HFF-Myc (cell line): ENCODE measurements around the gene TUBA8.

Source experiments
- DNase-seq: peaks from one replicate; pipeline ENCODE4 v3.0.0-alpha.2; 2011; ENCODE audit warnings: low read depth; ENCODE audit errors: extremely low read depth
- H3K4me3 ChIP-seq: replicated peaks from 2 replicates; pipeline ENCODE4 v1.5.1; 2011; ENCODE audit warnings: low read depth, mild to moderate bottlenecking, control low read depth, low read length
- TF ChIP-seq, protein P1 (sequence below): IDR thresholded peaks from 2 replicates; pipeline ENCODE4 v1.5.1; 2012; ENCODE audit warnings: mild to moderate bottlenecking, low read depth, low read length, control low read depth; ENCODE audit errors: missing control alignments

The TUBA8 gene

DNA sequence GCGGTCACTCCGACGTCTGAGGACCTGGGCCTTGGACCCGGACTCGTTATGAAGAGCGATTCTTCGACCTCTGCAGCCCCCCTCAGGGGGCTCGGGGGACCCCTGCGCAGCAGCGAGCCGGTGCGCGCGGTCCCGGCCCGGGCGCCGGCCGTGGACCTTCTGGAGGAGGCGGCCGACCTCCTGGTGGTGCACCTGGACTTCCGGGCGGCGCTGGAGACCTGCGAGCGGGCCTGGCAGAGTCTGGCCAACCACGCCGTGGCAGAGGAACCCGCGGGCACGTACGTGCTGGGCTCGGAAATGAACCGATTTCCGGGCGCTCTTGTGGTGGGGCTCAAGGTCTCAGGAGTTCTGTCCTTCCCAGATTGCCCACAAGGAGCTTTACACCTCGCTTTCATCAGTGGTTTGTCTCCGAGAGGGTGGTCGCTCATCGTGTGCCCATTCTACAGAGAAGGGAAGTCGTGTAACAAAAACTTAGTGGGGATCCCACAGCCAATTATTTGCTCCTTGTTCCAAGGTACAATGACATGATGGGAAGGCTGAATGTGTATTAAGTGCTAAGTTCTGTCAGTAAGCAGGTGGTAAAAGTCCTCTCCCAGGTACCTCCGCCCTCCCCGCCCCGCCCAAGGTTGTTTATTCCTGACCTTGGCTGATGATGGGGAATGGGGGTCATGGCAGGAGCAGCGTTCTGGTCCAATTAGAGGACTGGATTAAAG lies 32.1 kb upstream of the TUBA8 start:
- TF ChIP-seq, protein P1, sequence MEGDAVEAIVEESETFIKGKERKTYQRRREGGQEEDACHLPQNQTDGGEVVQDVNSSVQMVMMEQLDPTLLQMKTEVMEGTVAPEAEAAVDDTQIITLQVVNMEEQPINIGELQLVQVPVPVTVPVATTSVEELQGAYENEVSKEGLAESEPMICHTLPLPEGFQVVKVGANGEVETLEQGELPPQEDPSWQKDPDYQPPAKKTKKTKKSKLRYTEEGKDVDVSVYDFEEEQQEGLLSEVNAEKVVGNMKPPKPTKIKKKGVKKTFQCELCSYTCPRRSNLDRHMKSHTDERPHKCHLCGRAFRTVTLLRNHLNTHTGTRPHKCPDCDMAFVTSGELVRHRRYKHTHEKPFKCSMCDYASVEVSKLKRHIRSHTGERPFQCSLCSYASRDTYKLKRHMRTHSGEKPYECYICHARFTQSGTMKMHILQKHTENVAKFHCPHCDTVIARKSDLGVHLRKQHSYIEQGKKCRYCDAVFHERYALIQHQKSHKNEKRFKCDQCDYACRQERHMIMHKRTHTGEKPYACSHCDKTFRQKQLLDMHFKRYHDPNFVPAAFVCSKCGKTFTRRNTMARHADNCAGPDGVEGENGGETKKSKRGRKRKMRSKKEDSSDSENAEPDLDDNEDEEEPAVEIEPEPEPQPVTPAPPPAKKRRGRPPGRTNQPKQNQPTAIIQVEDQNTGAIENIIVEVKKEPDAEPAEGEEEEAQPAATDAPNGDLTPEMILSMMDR: no peak
- no peak for DNase-seq
- H3K4me3 ChIP-seq: peak overlapping the region; percentile 77

DNA sequence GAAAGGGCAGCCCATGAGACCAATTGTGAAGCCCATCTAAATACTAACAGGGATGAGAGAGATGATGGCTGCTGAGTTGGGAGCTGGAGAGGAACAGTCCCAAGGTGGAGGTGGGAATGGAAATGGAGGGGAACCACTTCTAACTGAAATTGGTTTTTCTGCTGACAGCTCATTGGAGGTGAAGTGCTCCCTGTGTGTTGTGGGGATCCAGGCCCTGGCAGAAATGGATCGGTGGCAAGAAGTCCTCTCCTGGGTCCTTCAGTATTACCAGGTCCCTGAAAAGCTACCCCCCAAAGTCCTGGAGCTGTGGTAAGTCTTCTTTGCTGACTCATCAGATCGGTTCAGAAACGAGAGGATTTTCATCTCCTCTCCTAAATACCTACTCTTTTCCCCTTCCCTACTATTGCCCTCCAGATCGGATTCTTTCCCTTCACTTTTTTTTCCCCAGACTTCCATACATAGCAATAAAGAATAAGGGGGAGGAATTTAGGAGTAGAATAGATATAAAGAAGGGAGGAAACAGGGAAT lies 30.8 kb upstream of the TUBA8 start:
- TF ChIP-seq, protein P1: no peak
- peak overlapping the region; percentile 77; the same call in 1 of the 2 replicates for H3K4me3 ChIP-seq

DNA sequence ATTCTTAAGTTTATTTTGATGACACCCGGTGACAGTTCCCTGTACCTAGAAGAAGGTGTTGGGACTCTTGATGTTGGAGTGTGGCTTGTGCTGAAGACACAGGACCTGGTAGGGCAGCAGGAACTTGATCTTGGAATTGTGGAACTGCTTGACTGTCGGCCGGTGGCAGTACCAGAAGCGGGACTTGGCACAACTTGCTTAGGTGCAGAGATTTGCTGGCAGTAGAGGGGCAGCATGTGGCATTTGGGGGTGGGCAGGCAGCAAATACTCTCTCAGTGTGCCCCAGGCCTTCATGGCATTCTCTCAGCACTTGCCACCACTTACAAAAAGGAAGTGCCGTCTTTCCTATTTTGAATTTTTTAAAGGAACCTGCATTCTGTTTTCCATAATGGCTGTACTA lies 29.2 kb upstream of the TUBA8 start:
- no peak for DNase-seq
- H3K4me3 ChIP-seq: no peak overlapping the region
- TF ChIP-seq, protein P1: no peak

More for the DNA sequence above, 30.8 kb upstream of the TUBA8 start:
- no peak for DNase-seq

DNA sequence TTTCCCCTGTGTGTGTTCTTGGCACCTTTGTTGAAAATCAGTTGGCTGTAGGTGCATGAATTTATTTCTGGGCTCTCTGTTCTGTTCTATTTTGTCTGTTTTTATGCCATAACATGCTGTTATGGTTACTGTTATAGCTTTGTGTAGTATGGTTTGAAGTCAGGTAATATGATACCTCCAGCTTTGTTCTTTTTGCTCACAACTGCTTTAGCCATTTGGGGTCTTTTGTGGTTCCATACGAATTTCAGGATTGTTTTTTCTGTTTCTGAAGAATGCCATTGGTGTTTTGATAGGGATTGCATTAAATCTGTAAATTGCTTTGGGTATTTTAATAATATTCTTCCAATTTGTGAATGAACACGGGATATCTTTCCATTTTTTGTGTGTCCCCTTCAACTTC lies 28.1 kb upstream of the TUBA8 start:
- DNase-seq: no peak
- TF ChIP-seq, protein P1: no peak
- H3K4me3 ChIP-seq: no peak overlapping the region

DNA sequence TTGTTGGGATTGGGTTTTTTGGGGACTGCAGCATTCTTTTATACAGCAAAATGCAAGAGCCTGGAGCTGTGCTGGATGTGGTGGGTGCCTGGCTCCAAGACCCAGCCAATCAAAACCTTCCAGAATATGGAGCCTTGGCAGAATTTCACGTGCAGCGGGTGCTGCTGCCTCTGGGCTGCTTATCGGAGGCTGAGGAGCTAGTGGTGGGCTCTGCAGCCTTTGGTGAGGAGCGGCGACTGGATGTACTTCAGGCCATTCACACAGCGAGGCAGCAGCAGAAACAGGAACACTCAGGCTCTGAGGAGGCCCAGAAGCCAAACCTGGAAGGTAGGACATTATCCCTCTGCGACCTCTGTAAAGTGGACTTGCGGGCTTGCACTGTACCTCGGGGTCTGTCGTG lies 27.2 kb upstream of the TUBA8 start:
- H3K4me3 ChIP-seq: no peak overlapping the region
- TF ChIP-seq, protein P1: no peak
- DNase-seq: no peak

DNA sequence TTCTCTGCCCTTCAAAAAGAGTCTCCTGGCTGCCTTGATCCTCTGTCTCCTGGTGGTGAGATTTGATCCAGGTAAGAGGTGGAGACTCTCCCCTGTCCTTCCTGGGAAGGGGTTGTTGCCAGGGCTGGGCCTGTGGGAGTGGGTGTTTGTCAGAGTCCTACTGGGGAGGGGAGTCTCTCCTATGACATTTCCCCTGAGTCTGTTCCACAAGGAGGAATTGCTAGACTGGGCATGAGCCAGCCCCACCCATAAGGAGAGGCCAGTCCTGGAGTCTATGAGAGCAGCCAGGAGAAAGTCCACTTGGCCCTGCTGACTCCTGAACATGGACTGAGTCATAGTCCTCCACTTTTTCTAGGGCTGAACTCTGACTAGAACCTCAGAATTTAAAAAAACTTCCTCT lies 25.4 kb upstream of the TUBA8 start:
- no peak for DNase-seq
- TF ChIP-seq, protein P1: no peak
- H3K4me3 ChIP-seq: no peak overlapping the region
